ENCODE measurements around the gene PPP2R5A.

- TF ChIP-seq POLR2A (IDR thresholded peaks at IDR 0.05; ENCODE audit: low read depth, low read length) = no peak
- no peak for TF ChIP-seq POLR2AphosphoS5 (IDR thresholded peaks at IDR 0.05; ENCODE audit: low read depth, low read length)
These were observed 6.4 kb downstream of the PPP2R5A start for GRCh38 chr1:212291505-212292134.

Measured in GM12892 (cell line).